GM19035 (cell line): ENCODE measurements around the gene IMMP2L.
"Not testable (repeated sequence)": the region's sequence is repeated elsewhere in the genome, so short reads cannot be mapped to it uniquely, and the experiment has no call there.

Experiments
- ATAC-seq: cut with Tn5 transposase; IDR thresholded peaks from one replicate; pipeline ENCODE4 v1.9.1; 2021; ENCODE audit not compliant: unreplicated experiment

Gene IMMP2L

GRCh38 chr7:111272092-111272491 is 290.2 kb downstream of the IMMP2L start:
- ATAC-seq = no peak

GRCh38 chr7:111270794-111271193 is 291.5 kb downstream of the IMMP2L start:
- ATAC-seq = not testable (repeated sequence)

- no peak for ATAC-seq
Observed at GRCh38 chr7:111268941-111269340, 293.4 kb downstream of the IMMP2L start.

- no peak for ATAC-seq
Observed at GRCh38 chr7:111266613-111267012, 295.7 kb downstream of the IMMP2L start.

GRCh38 chr7:111265394-111265793 is 296.9 kb downstream of the IMMP2L start:
- no peak for ATAC-seq

- ATAC-seq = no peak
Observed at GRCh38 chr7:111264981-111265380, 297.3 kb downstream of the IMMP2L start.

- no peak for ATAC-seq
Observed at GRCh38 chr7:111264111-111264868, 298.0 kb downstream of the IMMP2L start.

- ATAC-seq = no peak
Observed at GRCh38 chr7:111262293-111263116, 299.8 kb downstream of the IMMP2L start.

GRCh38 chr7:111261496-111261895 is 300.8 kb downstream of the IMMP2L start:
- no peak for ATAC-seq

- no peak for ATAC-seq
Observed at GRCh38 chr7:111259991-111260390, 302.3 kb downstream of the IMMP2L start.

- no peak for ATAC-seq
Observed at GRCh38 chr7:111256391-111256790, 305.9 kb downstream of the IMMP2L start.

GRCh38 chr7:111255576-111255975 is 306.7 kb downstream of the IMMP2L start:
- no peak for ATAC-seq

GRCh38 chr7:111251365-111251764 is 310.9 kb downstream of the IMMP2L start:
- ATAC-seq = not testable (repeated sequence)

GRCh38 chr7:111249807-111250206 is 312.5 kb downstream of the IMMP2L start:
- not testable (repeated sequence) for ATAC-seq

- no peak for ATAC-seq
Observed at GRCh38 chr7:111242141-111242755, 320.0 kb downstream of the IMMP2L start.

GRCh38 chr7:111240371-111240770 is 321.9 kb downstream of the IMMP2L start:
- no peak for ATAC-seq

GRCh38 chr7:111239437-111239836 is 322.9 kb downstream of the IMMP2L start:
- ATAC-seq = no peak

- no peak for ATAC-seq
Observed at GRCh38 chr7:111238886-111239285, 323.4 kb downstream of the IMMP2L start.

GRCh38 chr7:111235709-111236108 is 326.6 kb downstream of the IMMP2L start:
- ATAC-seq = no peak

- peak; percentile 77 for ATAC-seq
Observed at GRCh38 chr7:111232249-111233084, 329.8 kb downstream of the IMMP2L start.

GRCh38 chr7:111229916-111230315 is 332.4 kb downstream of the IMMP2L start:
- ATAC-seq = no peak
